WTC11 (cell line): Measurements from ENCODE around the gene SSH3. TPM values are rescaled to one million over a fixed set of nuclear protein-coding genes. Genes with fewer than 3 reads are reported as not detected.

Source experiments
- ARID4B ChIP-seq: sonication (generic); formaldehyde crosslinking; IDR thresholded peaks from 2 replicates; pipeline ENCODE4 v1.8.0; 2023; ENCODE audit warnings: missing genetic modification reagents, mild to moderate bottlenecking, borderline replicate concordance
- ATF6 ChIP-seq: sonication (generic); formaldehyde crosslinking; IDR thresholded peaks from 2 replicates; pipeline ENCODE4 v1.8.1; 2023; ENCODE audit warnings: mild to moderate bottlenecking, missing genetic modification reagents
- CBFB ChIP-seq: sonication (generic); formaldehyde crosslinking; IDR thresholded peaks from 2 replicates; pipeline ENCODE4 v1.8.1; 2022; ENCODE audit warnings: mild to moderate bottlenecking, low read depth, missing genetic modification reagents
- E2F1 ChIP-seq: sonication (generic); formaldehyde crosslinking; IDR thresholded peaks from 2 replicates; pipeline ENCODE4 v1.8.0; 2022; ENCODE audit warnings: mild to moderate bottlenecking, missing genetic modification reagents
- ELF4 ChIP-seq: sonication (generic); formaldehyde crosslinking; IDR thresholded peaks from 2 replicates; pipeline ENCODE4 v1.8.1; 2022; ENCODE audit warnings: low read depth, mild to moderate bottlenecking, moderate library complexity, missing genetic modification reagents
- GABPB1 ChIP-seq: sonication (generic); formaldehyde crosslinking; IDR thresholded peaks from 2 replicates; pipeline ENCODE4 v1.8.1; 2023; ENCODE audit warnings: mild to moderate bottlenecking, missing genetic modification reagents
- GRHL2 ChIP-seq: fragments of 250-450 bp; sonication (Bioruptor Pico); IDR thresholded peaks from 2 replicates; pipeline ENCODE4 v1.8.0; 2022; ENCODE audit warnings: mild to moderate bottlenecking, moderate library complexity; ENCODE audit not compliant: insufficient replicate concordance, severe bottlenecking
- GTF2I ChIP-seq: fragments of 250-450 bp; sonication (Bioruptor Pico); conservative IDR thresholded peaks from 2 replicates; pipeline ENCODE4 v1.4.0; 2021; ENCODE audit warnings: mild to moderate bottlenecking
- MAX ChIP-seq: sonication (generic); formaldehyde crosslinking; IDR thresholded peaks from 2 replicates; pipeline ENCODE4 v1.8.0; 2022; ENCODE audit warnings: mild to moderate bottlenecking, missing genetic modification reagents
- NFATC4 ChIP-seq: fragments of 250-450 bp; sonication (Bioruptor Pico); IDR thresholded peaks from 2 replicates; pipeline ENCODE4 v1.9.0; 2021; ENCODE audit warnings: mild to moderate bottlenecking
- SP1 ChIP-seq: sonication (generic); formaldehyde crosslinking; conservative IDR thresholded peaks from 2 replicates; pipeline ENCODE4 v1.8.1; 2022; ENCODE audit warnings: missing genetic modification reagents
- STAT6 ChIP-seq: sonication (generic); formaldehyde crosslinking; conservative IDR thresholded peaks from 2 replicates; pipeline ENCODE4 v1.8.1; 2023; ENCODE audit warnings: mild to moderate bottlenecking, low read depth, missing genetic modification reagents, moderate library complexity
- USF2 ChIP-seq: sonication (generic); formaldehyde crosslinking; IDR thresholded peaks from 2 replicates; pipeline ENCODE4 v1.8.1; 2023; ENCODE audit warnings: mild to moderate bottlenecking, missing genetic modification reagents, moderate library complexity
- ZBTB21 ChIP-seq: sonication (generic); formaldehyde crosslinking; IDR thresholded peaks from 2 replicates; pipeline ENCODE4 v1.8.1; 2023; ENCODE audit warnings: mild to moderate bottlenecking, missing genetic modification reagents, borderline replicate concordance
- ZNF138 ChIP-seq: sonication (generic); formaldehyde crosslinking; conservative IDR thresholded peaks from 2 replicates; pipeline ENCODE4 v1.8.1; 2022; ENCODE audit warnings: mild to moderate bottlenecking, moderate library complexity, missing genetic modification reagents
- ZNF423 ChIP-seq: fragments of 250-450 bp; sonication (Bioruptor Pico); IDR thresholded peaks from 2 replicates; pipeline ENCODE4 v2.1.2; 2022; ENCODE audit warnings: mild to moderate bottlenecking, moderate library complexity
- total RNA-seq: library from RNA; stranded (reverse); gene quantifications from 3 replicates; pipeline ENCODE4 v1.2.3, GENCODE V29; 2021
- TF ChIP-seq, protein P1 (sequence below): sonication (generic); formaldehyde crosslinking; IDR thresholded peaks from 2 replicates; pipeline ENCODE4 v1.8.1; 2022; ENCODE audit warnings: low read depth, missing genetic modification reagents, borderline replicate concordance
- TF ChIP-seq, protein P2 (sequence below): fragments of 250-450 bp; sonication (Bioruptor Pico); IDR thresholded peaks from 2 replicates; pipeline ENCODE4 v1.9.0; 2021; ENCODE audit warnings: mild to moderate bottlenecking

SSH3 gene
- total RNA-seq, 1 experiment from 2014 or later = 42.3 TPM

- TF ChIP-seq ATF6 (no peak), GTF2I (CRISPR knock-in tag) (no peak), ZNF138 (CRISPR knock-in tag) (peak; percentile 80; the same call in 1 of the 2 replicates), STAT6 (CRISPR knock-in tag) (peak; percentile 91; the same call in 1 of the 2 replicates), ZBTB21 (no peak; the same call in none of the 2 replicates), SP1 (CRISPR knock-in tag) (peak; percentile 86), GABPB1 (no peak), ARID4B (0 out of 2 replicates have a peak, but pooled peaks have one; percentile 11), GRHL2 (CRISPR knock-in tag) (no peak), ELF4 (CRISPR knock-in tag) (no peak), NFATC4 (CRISPR knock-in tag) (0 out of 2 replicates have a peak, but pooled peaks have one; percentile 51), CBFB (CRISPR knock-in tag) (no peak), MAX (CRISPR knock-in tag) (peak; percentile 88), ZNF423 (CRISPR knock-in tag) (no peak), E2F1 (CRISPR knock-in tag) (no peak), USF2 (CRISPR knock-in tag) (no peak)
- TF ChIP-seq, protein P1, sequence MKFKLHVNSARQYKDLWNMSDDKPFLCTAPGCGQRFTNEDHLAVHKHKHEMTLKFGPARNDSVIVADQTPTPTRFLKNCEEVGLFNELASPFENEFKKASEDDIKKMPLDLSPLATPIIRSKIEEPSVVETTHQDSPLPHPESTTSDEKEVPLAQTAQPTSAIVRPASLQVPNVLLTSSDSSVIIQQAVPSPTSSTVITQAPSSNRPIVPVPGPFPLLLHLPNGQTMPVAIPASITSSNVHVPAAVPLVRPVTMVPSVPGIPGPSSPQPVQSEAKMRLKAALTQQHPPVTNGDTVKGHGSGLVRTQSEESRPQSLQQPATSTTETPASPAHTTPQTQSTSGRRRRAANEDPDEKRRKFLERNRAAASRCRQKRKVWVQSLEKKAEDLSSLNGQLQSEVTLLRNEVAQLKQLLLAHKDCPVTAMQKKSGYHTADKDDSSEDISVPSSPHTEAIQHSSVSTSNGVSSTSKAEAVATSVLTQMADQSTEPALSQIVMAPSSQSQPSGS = no peak
- TF ChIP-seq, protein P2, sequence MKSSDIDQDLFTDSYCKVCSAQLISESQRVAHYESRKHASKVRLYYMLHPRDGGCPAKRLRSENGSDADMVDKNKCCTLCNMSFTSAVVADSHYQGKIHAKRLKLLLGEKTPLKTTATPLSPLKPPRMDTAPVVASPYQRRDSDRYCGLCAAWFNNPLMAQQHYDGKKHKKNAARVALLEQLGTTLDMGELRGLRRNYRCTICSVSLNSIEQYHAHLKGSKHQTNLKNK (CRISPR knock-in tag) = no peak
Measured at GRCh38 chr11:67288452-67289225, 14.7 kb upstream of the SSH3 start (continued).
